Ascending aorta (tissue), 2 donors: ENCODE measurements around the gene SORCS1. TPM values are rescaled to one million over a fixed set of nuclear protein-coding genes. Genes with fewer than 3 reads are reported as not detected.

Experiments
- DNase-seq, 2 donors: peaks; one replicate each; pipeline ENCODE4 v3.0.0-alpha.2; 2019; ENCODE audit warnings: low spot score in 2 of 2
- H3K27ac ChIP-seq, 2 donors: fragments of 200-600 bp; sonication (generic); one replicate each; pipeline ENCODE4 v1.5.1; 2016 to 2017; ENCODE audit warnings: mild to moderate bottlenecking in 1 of 2
- H3K27me3 ChIP-seq: fragments of 200-600 bp; sonication (generic); one replicate; pipeline ENCODE4 v1.5.1; 2017
- H3K36me3 ChIP-seq, 2 donors: fragments of 200-600 bp; sonication (generic); one replicate each; pipeline ENCODE4 v1.5.1; 2016
- H3K4me1 ChIP-seq, 2 donors: fragments of 200-600 bp; sonication (generic); one replicate each; pipeline ENCODE4 v1.5.1; 2016 to 2017; ENCODE audit warnings: mild to moderate bottlenecking in 1 of 2
- H3K4me3 ChIP-seq, 2 donors: fragments of 200-600 bp; sonication (generic); one replicate each; pipeline ENCODE4 v1.5.1; 2016 to 2017; ENCODE audit warnings: mild to moderate bottlenecking in 1 of 2
- H3K9me3 ChIP-seq, 2 donors: fragments of 200-600 bp; sonication (generic); one replicate each; pipeline ENCODE4 v1.5.1; 2016
- intact Hi-C: fragments of 100-400 bp; cut with DNase I; formaldehyde crosslinking; loops from one replicate; pipeline ENCODE4 v1.15.1; 2023
- total RNA-seq: library from RNA; depleted of rRNA; stranded (reverse); fragments of >200 nt; gene quantifications from one replicate; pipeline ENCODE4 v1.1.0, GENCODE V29; 2016
- TF ChIP-seq, protein P1 (sequence below), 3 experiments: fragments of 200-600 bp in 2 of 3; fragments of 450-650 bp in 1 of 3; sonication (generic) in 2 of 3; IDR thresholded peaks; one replicate each; pipeline ENCODE4 v1.5.1; 2016 to 2019; ENCODE audit warnings: antibody characterized with exemption in 3 of 3, mild to moderate bottlenecking in 1 of 3, moderate library complexity in 1 of 3

The SORCS1 gene
- total RNA-seq, 1 donor from 2014 or later: not detected

DNA sequence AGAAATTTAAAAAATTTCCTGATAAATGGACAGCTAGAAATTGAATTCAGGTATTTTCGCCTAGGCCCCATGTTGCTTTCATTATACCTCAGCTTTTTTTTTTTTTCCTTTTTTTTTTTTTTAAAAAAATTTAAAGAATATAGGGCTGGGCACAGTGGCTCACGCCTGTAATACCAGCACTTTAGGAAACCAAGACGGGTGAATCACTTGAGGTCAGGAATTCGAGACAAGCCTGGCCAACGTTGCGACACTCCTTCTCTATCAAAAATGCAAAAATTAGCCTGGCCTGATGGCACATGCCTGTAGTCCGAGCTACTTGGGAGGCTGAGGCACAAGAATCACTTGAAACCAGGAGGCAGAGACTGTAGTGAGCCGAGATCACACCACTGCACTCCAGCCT, 334.0 kb downstream of the SORCS1 start:
- H3K27me3 ChIP-seq: no peaks in the 10 kb centered on the region
- H3K27ac ChIP-seq: no peak overlapping the region
- no peak for DNase-seq
- intact Hi-C loops: no loop called here
- no peak overlapping the region for H3K4me3 ChIP-seq
- no peaks in the 10 kb centered on the region for H3K9me3 ChIP-seq
- no peaks in the 10 kb centered on the region for H3K36me3 ChIP-seq
- H3K4me1 ChIP-seq: no peaks in the 10 kb centered on the region
- TF ChIP-seq, protein P1, sequence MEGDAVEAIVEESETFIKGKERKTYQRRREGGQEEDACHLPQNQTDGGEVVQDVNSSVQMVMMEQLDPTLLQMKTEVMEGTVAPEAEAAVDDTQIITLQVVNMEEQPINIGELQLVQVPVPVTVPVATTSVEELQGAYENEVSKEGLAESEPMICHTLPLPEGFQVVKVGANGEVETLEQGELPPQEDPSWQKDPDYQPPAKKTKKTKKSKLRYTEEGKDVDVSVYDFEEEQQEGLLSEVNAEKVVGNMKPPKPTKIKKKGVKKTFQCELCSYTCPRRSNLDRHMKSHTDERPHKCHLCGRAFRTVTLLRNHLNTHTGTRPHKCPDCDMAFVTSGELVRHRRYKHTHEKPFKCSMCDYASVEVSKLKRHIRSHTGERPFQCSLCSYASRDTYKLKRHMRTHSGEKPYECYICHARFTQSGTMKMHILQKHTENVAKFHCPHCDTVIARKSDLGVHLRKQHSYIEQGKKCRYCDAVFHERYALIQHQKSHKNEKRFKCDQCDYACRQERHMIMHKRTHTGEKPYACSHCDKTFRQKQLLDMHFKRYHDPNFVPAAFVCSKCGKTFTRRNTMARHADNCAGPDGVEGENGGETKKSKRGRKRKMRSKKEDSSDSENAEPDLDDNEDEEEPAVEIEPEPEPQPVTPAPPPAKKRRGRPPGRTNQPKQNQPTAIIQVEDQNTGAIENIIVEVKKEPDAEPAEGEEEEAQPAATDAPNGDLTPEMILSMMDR (IDR thresholded peaks at IDR 0.05): no peak

DNA sequence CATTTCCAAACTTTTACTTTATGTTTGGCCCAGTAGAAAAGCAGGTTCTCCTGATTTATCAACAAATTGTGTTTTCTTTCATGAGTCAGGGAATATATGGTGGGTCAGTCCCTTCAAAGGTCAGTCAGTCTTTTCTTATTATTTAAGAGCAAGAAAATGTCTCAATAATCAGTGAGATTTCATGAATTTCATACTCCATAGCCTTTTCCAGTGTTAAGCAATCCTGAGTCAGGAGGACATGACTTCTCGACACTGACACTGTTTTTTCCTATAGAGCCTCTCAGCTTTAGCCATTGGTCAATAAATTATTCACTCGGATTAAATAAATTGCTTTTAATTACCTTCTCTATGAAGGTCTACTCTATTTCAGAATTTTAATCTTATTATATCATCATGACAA, 334.5 kb downstream of the SORCS1 start:
- no peak overlapping the region for H3K4me3 ChIP-seq
- H3K9me3 ChIP-seq: no peaks in the 10 kb centered on the region
- no peak overlapping the region for H3K27ac ChIP-seq
- H3K4me1 ChIP-seq: no peaks in the 10 kb centered on the region
- DNase-seq: no peak
- H3K36me3 ChIP-seq: no peaks in the 10 kb centered on the region
- intact Hi-C loops: no loop called here
- H3K27me3 ChIP-seq: no peaks in the 10 kb centered on the region
- TF ChIP-seq, protein P1 (IDR thresholded peaks at IDR 0.05): no peak

DNA sequence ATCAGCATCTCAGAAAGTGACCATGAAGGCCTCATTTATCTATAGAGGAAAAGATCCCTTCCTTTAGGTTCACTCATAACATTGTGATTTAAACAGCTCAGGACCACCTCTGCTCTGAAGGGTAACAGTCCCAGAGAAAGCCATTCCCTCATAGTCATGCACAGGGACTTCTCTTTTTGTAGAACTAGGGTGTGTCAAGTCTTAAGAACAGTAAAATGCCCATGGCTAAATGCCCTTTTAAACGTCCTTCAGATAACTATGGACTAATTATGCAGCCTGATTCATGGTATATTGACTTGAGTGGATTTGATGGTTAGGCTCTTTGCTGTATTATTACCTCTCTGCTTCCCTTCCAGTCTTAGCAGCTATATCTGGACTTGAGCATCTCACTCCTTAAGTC, 337.8 kb downstream of the SORCS1 start:
- H3K4me3 ChIP-seq: no peak overlapping the region
- H3K4me1 ChIP-seq: no peaks in the 10 kb centered on the region
- no peaks in the 10 kb centered on the region for H3K27me3 ChIP-seq
- no peak for DNase-seq
- no peaks in the 10 kb centered on the region for H3K9me3 ChIP-seq
- intact Hi-C loops: no loop called here
- H3K36me3 ChIP-seq: no peaks in the 10 kb centered on the region
- TF ChIP-seq, protein P1 (IDR thresholded peaks at IDR 0.05): no peak
- no peak overlapping the region for H3K27ac ChIP-seq

DNA sequence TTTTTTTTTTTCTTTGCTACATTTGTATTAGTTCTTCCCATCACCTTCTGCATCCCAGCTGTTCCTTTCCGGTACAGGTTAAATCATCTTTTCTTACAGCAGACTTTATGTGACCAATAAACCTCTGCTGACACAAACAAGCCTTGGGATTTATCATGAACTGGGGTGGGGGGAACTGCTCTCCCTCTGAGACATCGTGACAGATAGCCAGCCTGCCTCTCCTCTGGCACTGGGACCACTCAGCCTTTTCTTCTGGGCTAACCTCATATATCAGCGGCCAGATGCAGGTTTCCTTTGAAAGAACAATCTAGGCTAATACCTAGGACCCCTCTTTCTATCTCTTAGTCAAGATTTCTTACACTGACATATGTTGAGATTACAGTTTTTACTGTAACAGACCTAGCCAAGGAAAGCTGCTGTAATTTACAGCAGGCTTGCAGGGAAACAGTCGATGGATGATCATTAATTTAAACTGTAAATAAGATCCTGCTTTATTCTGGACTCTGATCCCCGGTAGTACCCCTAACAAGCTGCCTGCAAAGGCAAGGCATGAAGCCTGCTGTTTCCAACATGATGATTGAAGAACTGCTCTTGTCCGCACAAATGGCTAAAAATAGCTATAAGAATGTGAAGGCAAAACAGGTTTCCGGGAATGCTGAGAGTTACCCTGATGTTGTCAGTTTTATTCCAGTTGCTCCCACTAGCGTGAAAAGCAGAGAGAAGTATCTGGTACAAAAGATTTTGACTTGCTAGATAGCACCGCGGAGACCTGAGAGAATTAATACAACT, 338.7 kb downstream of the SORCS1 start:
- H3K4me1 ChIP-seq: no peaks in the 10 kb centered on the region
- no peak overlapping the region for H3K4me3 ChIP-seq
- no peaks in the 10 kb centered on the region for H3K27me3 ChIP-seq
- no peaks in the 10 kb centered on the region for H3K36me3 ChIP-seq
- TF ChIP-seq, protein P1 (IDR thresholded peaks at IDR 0.05): no peak
- no peak for DNase-seq
- H3K9me3 ChIP-seq: no peaks in the 10 kb centered on the region
- H3K27ac ChIP-seq: no peak overlapping the region
- intact Hi-C loops: no loop called here

DNA sequence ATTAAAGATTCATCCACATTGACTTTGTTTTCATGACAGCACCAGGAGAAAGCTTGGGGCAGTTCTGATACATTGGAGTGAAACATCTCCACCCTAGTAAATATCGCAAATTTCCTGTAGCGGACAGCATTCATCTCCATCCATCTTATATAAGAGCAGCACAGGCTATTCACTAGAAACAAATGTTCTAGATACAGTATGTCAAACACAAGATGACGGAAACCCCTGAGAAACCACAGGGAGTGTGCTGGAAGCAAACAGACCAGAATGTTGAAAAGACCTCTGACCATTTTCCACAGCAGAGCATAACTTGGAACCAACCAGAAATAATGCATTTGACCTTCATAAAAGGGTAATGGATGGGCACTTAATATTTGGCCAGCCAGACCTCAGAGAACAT, 343.9 kb downstream of the SORCS1 start:
- Histone ChIP-seq H3K4me1 (no peaks in the 10 kb centered on the region), H3K9me3 (no peaks in the 10 kb centered on the region), H3K4me3 (no peak overlapping the region), H3K36me3 (no peaks in the 10 kb centered on the region), H3K27ac (no peak overlapping the region), H3K27me3 (no peaks in the 10 kb centered on the region)
- TF ChIP-seq, protein P1 (IDR thresholded peaks at IDR 0.05): no peak
- no peak for DNase-seq
- intact Hi-C loops: no loop called here
